ENCODE results near the gene ALG9. TPM values are rescaled to one million over a fixed set of nuclear protein-coding genes. Genes with fewer than 3 reads are reported as not detected.
"Not testable (repeated sequence)": the region's sequence is repeated elsewhere in the genome, so short reads cannot be mapped to it uniquely, and the experiment has no call there.

The ALG9 gene
- total RNA-seq, 1 donor from 2014 or later = 26.6 TPM

GRCh38 chr11:111785076-111785475 is 86.3 kb downstream of the ALG9 start:
- DNase-seq (no peak), ATAC-seq (no peak)
- TF ChIP-seq CTCF (IDR thresholded peaks at IDR 0.05) = no peak
- intact Hi-C loops (cut with DNase I) = no loop called here
- no peaks in the 10 kb centered on the region for H3K4me1 ChIP-seq
- H3K27ac ChIP-seq = no peak overlapping the region
- H3K4me3 ChIP-seq = no peak overlapping the region
- no peaks in the 10 kb centered on the region for H3K9me3 ChIP-seq
- H3K27me3 ChIP-seq = no peaks in the 10 kb centered on the region
- peaks cover 20% of the 10 kb centered on the region for H3K36me3 ChIP-seq

GRCh38 chr11:111784311-111784710 is 87.1 kb downstream of the ALG9 start:
- H3K4me3 ChIP-seq; H3K27ac ChIP-seq; intact Hi-C loops (cut with DNase I); H3K9me3 ChIP-seq; ATAC-seq; DNase-seq; H3K4me1 ChIP-seq; H3K27me3 ChIP-seq: not testable (repeated sequence)
- H3K36me3 ChIP-seq = peaks cover 18% of the 10 kb centered on the region

GRCh38 chr11:111782109-111782741 is 89.2 kb downstream of the ALG9 start:
- Histone ChIP-seq H3K36me3 (peaks cover 18% of the 10 kb centered on the region), H3K4me1 (no peaks in the 10 kb centered on the region), H3K27ac (no peak overlapping the region), H3K27me3 (no peaks in the 10 kb centered on the region), H3K9me3 (no peaks in the 10 kb centered on the region), H3K4me3 (no peak overlapping the region)
- ATAC-seq = no peak
- intact Hi-C loops (cut with DNase I) = no loop called here
- TF ChIP-seq CTCF (IDR thresholded peaks at IDR 0.05) = no peak
- no peak for DNase-seq

- no peak overlapping the region for H3K4me3 ChIP-seq
- DNase-seq = no peak
- no peak for ATAC-seq
- no peaks in the 10 kb centered on the region for H3K36me3 ChIP-seq
- H3K9me3 ChIP-seq = no peaks in the 10 kb centered on the region
- H3K27me3 ChIP-seq = no peaks in the 10 kb centered on the region
- no peak overlapping the region for H3K27ac ChIP-seq
- intact Hi-C loops (cut with DNase I) = loop anchor here (5.0 to 10.0 kb wide), 2 partner anchors 66 to 177 kb away; partner anchors contain the start of gene SIK2
- H3K4me1 ChIP-seq = peaks cover 5% of the 10 kb centered on the region
- no peak for TF ChIP-seq CTCF (IDR thresholded peaks at IDR 0.05)
These were observed 92.3 kb downstream of the ALG9 start for GRCh38 chr11:111779118-111779517.

GRCh38 chr11:111778047-111778558 is 93.3 kb downstream of the ALG9 start:
- H3K4me3 ChIP-seq = no peak overlapping the region
- no peak for ATAC-seq
- H3K9me3 ChIP-seq = no peaks in the 10 kb centered on the region
- no peak overlapping the region for H3K27ac ChIP-seq
- H3K4me1 ChIP-seq = peaks cover 5% of the 10 kb centered on the region
- no peaks in the 10 kb centered on the region for H3K36me3 ChIP-seq
- no peaks in the 10 kb centered on the region for H3K27me3 ChIP-seq
- intact Hi-C loops (cut with DNase I) = loop anchor here (5.0 to 10.0 kb wide), 2 partner anchors 67 to 176 kb away; partner anchors contain the start of gene SIK2
- no peak for DNase-seq
- no peak for TF ChIP-seq CTCF (IDR thresholded peaks at IDR 0.05)
